Erythroblast (primary cell): ENCODE results near the gene SLC6A16.

Experiments
- GATA1 ChIP-seq: IDR thresholded peaks from 2 replicates; pipeline ENCODE4 v1.6.1; 2011; ENCODE audit warnings: low read depth, mild to moderate bottlenecking, control low read depth, low read length, moderate library complexity
- POLR2A ChIP-seq: IDR thresholded peaks from 2 replicates; pipeline ENCODE4 v1.6.1; 2011; ENCODE audit warnings: mild to moderate bottlenecking, low read length

- TF ChIP-seq POLR2A (no peak), GATA1 (no peak)
These were observed 34.5 kb downstream of the SLC6A16 start for GRCh38 chr19:49290517-49290916.
